GM18505 (cell line): ENCODE data around the gene UBE2D4.
A peak's percentile ranks its signal among the peaks of the same experiment; 100 is the strongest.

Experiments used
- ATAC-seq: cut with Tn5 transposase; IDR thresholded peaks from one replicate; pipeline ENCODE4 v1.9.1; 2021; ENCODE audit not compliant: unreplicated experiment
- POLR2A ChIP-seq: IDR thresholded peaks from 4 replicates; pipeline ENCODE4 v1.6.1; 2011; ENCODE audit warnings: borderline replicate concordance; ENCODE audit not compliant: insufficient read depth, insufficient read length; ENCODE audit errors: extremely low read depth

Gene UBE2D4

DNA sequence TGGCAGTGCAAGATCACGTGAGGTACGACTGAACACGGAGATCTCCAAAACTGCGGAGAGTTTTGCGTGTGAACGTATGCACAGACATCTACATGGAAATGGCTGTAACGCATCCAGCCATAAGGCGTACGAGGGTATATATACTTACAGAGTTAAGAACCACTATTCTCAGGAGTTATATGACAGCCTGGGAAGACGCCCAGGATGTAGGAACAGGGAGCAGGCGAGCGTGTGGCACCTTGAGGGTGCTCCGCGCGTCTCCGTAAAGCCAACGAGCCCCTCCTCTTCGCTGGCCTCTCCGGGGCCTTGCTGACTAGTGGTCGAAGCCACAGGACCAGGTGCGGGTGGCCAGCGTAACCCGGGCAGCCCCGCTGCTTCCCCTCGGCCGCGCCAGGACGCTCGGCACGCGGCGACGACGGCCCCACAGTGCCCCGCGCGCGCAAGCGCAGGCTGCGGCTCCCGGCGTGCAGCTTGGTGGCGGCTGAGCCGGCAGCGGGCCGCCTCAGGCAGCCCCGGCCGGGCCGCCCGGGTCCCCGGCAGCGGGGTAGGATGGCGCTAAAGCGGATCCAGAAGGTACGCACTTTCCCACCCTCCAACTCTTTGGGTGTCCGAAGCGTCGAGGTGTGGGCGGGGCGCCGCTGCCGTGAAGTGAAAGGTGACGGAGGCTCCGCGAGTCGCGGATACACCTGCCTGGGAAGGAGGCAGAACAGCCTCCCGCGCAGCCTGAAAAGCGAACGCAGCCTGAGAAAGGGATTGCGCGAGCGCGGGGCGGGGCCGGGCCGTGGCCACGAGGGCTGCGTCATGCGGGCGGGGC is at the start of gene UBE2D4:
Gene UBE2D4 (plus strand): TSS at position 453 of the 814 bp plus-strand sequence. CDS start 97 bp downstream, at position 550.
- peak; percentile 99 for TF ChIP-seq POLR2A
- ATAC-seq, result peak; percentile 88

GRCh38 chr7:43876976-43877745 is 49.1 kb upstream of the UBE2D4 start:
- no peak for ATAC-seq
- no peak for TF ChIP-seq POLR2A

GRCh38 chr7:43877968-43878864 is 48.0 kb upstream of the UBE2D4 start:
- TF ChIP-seq POLR2A, result no peak
- no peak for ATAC-seq

GRCh38 chr7:43878867-43879266 is 47.4 kb upstream of the UBE2D4 start:
- TF ChIP-seq POLR2A, result no peak
- no peak for ATAC-seq

- no peak for TF ChIP-seq POLR2A
- no peak for ATAC-seq
Observed at GRCh38 chr7:43879477-43879876, 46.8 kb upstream of the UBE2D4 start.

DNA sequence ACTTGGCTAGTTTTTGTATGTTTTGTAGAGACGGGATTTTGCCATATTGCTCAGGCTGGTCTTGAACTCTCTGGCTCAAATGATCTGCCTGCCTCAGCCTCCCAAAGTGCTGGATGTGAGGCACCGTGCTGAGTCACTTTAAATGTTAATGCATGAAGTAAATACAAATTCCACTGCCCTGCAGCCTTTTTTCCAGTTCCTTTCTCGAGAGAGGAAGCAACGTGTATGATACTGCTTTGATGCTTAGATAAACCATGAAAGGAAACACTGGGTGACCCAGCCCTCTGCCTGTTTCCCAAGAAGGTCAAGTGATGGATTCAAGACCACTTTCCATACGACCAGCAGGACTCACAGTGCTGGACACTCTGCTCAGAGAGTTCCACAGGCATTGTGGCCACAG is 45.6 kb upstream of the UBE2D4 start:
- ATAC-seq, result no peak
- TF ChIP-seq POLR2A, result no peak

DNA sequence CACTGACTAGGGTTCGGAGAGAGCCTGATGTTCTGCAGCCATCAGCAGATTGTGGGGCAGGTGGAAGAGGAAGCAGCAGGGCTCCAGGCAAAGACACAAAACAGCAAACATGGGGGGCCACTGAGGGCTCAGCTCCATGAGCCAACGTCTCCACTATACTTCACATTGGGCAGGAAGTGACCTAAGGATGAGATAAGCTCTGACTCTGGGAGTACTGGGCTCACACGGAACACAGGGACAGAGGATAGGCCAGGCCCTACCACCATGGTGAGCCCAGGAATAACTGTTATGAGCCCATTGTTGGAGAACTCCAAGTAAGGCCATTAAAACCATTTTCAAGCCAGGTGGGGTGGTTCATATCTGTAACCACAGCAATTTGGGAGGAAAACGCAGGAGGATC is 42.0 kb upstream of the UBE2D4 start:
- no peak for TF ChIP-seq POLR2A
- no peak for ATAC-seq

GRCh38 chr7:43884617-43885016 is 41.6 kb upstream of the UBE2D4 start:
- ATAC-seq, result no peak
- no peak for TF ChIP-seq POLR2A

- TF ChIP-seq POLR2A, result no peak
- ATAC-seq, result no peak
Observed at GRCh38 chr7:43888993-43889945, 37.0 kb upstream of the UBE2D4 start.

GRCh38 chr7:43890468-43890867 is 35.8 kb upstream of the UBE2D4 start:
- TF ChIP-seq POLR2A, result no peak
- ATAC-seq, result no peak

- no peak for TF ChIP-seq POLR2A
- ATAC-seq, result no peak
Observed at GRCh38 chr7:43891069-43891955, 34.9 kb upstream of the UBE2D4 start.
